GM12878 (cell line): ENCODE data around the gene PNMA6E. TPM values are rescaled to one million over a fixed set of nuclear protein-coding genes. Genes with fewer than 3 reads are reported as not detected.

Experiments
- ATAC-seq: fragments of 200-7000 bp; cut with Tn5 transposase; 3 replicates; pipeline ENCODE4 v1.9.1; 2020; ENCODE audit warnings: mild to moderate bottlenecking, moderate library complexity
- BruUV-seq: library from RNA; stranded (reverse); fragments of 400-500 nt; replicated peaks from 2 replicates; lab custom pipeline; 2021; lab: Mats Ljungman, UMichigan
- CTCF ChIA-PET: fragments of 300-600 bp; sonication (Branson Sonifier 250); formaldehyde crosslinking; extraction: SDS; loops from one replicate; lab custom pipeline; 2021; ENCODE audit warnings: inconsistent platforms; lab: Yijun Ruan, JAX
- POLR2A ChIA-PET: fragments of 350-600 bp; formaldehyde crosslinking; extraction: SDS; loops from one replicate; lab custom pipeline; 2021; ENCODE audit warnings: inconsistent platforms; lab: Charles Lee
- RAD21 ChIA-PET: fragments of 300-600 bp; sonication (Branson Sonifier 250); formaldehyde crosslinking; loops from one replicate; lab custom pipeline; 2023; ENCODE audit warnings: antibody characterized with exemption; ENCODE audit not compliant: unreplicated experiment; lab: Charles Lee
- SMC1A ChIA-PET: fragments of 300-600 bp; sonication (Branson Sonifier 250); formaldehyde crosslinking; loops from one replicate; lab custom pipeline; 2023; ENCODE audit not compliant: unreplicated experiment, uncharacterized antibody; lab: Charles Lee
- DNase-seq: peaks from one replicate; pipeline ENCODE4 v3.0.0-alpha.2; 2011; ENCODE audit warnings: low read depth, low spot score
- FAIRE-seq: peaks from 3 replicates; lab custom pipeline; 2011; peaks lifted over from hg19 to GRCh38; lab: Jason Lieb, UNC
- H2AFZ ChIP-seq: 2 replicates; pipeline ENCODE4 v1.6.0; 2011; ENCODE audit warnings: low read depth, low read length, control low read depth; ENCODE audit not compliant: control insufficient read depth
- H3K27ac ChIP-seq: 2 replicates; pipeline ENCODE4 v1.5.1; 2011; ENCODE audit warnings: control low read depth; ENCODE audit not compliant: control insufficient read depth, insufficient read depth
- H3K27me3 ChIP-seq, 2 experiments: replicated peaks in 1 of 2; 2 replicates each; pipeline versions ENCODE4 v1.6.0 to v1.6.1; 2011; ENCODE audit warnings: low read length in 1 of 2; ENCODE audit not compliant: control insufficient read depth in 2 of 2, insufficient read depth in 2 of 2
- H3K36me3 ChIP-seq, 2 experiments: 2 replicates each; pipeline ENCODE4 v1.5.1; 2011; ENCODE audit warnings: low read length in 1 of 2; ENCODE audit not compliant: control insufficient read depth in 2 of 2, insufficient read depth in 2 of 2
- H3K4me1 ChIP-seq: 2 replicates; pipeline ENCODE4 v1.6.1; 2011; ENCODE audit warnings: mild to moderate bottlenecking, low read length, moderate library complexity, mixed read lengths; ENCODE audit not compliant: control insufficient read depth, insufficient read depth
- H3K4me2 ChIP-seq: 2 replicates; pipeline ENCODE4 v1.6.0; 2011; ENCODE audit warnings: control low read depth; ENCODE audit not compliant: control insufficient read depth, insufficient read depth
- H3K4me3 ChIP-seq: fragments of 200-600 bp; sonication (generic); 2 replicates; pipeline ENCODE4 v1.5.1; 2016
- H3K79me2 ChIP-seq: 2 replicates; pipeline ENCODE4 v1.6.0; 2011; ENCODE audit warnings: low read length; ENCODE audit not compliant: control insufficient read depth, insufficient read depth
- H3K9ac ChIP-seq: 2 replicates; pipeline ENCODE4 v1.8.0; 2011; ENCODE audit warnings: low read length, control low read depth, mixed read lengths; ENCODE audit not compliant: control insufficient read depth, insufficient read depth
- H3K9me3 ChIP-seq: replicated peaks from 3 replicates; pipeline ENCODE4 v1.5.1; 2011; ENCODE audit warnings: mild to moderate bottlenecking, low read length; ENCODE audit not compliant: control insufficient read depth, insufficient read depth
- H4K20me1 ChIP-seq: 2 replicates; pipeline ENCODE4 v1.6.0; 2011; ENCODE audit not compliant: control insufficient read depth, insufficient read depth
- BMI1 ChIP-seq: fragments of 450-650 bp; IDR thresholded peaks from 2 replicates; pipeline ENCODE4 v1.6.1; 2016; ENCODE audit warnings: mild to moderate bottlenecking, moderate library complexity, borderline replicate concordance
- MXI1 ChIP-seq: fragments of 150-350 bp; IDR thresholded peaks from 2 replicates; pipeline ENCODE4 v1.6.1; 2011; ENCODE audit warnings: low read depth, mild to moderate bottlenecking, inconsistent platforms, low read length, improper control_type of control experiment
- RBBP5 ChIP-seq: fragments of 200-600 bp; sonication (generic); conservative IDR thresholded peaks from 2 replicates; pipeline ENCODE4 v1.6.1; 2016
- SRF ChIP-seq, 2 experiments: IDR thresholded peaks; 2 replicates each; pipeline ENCODE4 v1.6.1; 2011; ENCODE audit warnings: low read depth in 2 of 2, low read length in 2 of 2, mild to moderate bottlenecking in 1 of 2, moderate library complexity in 1 of 2
- WGBS: methylation state at CpG from one replicate; pipeline ENCODE4 v1.1.6; 2016; ENCODE audit warnings: low lambda C conversion rate; ENCODE audit not compliant: insufficient replicate concordance, insufficient coverage; ENCODE audit errors: missing lambda C conversion rate; 5-methylcytosine and 5-hydroxymethylcytosine counted together
- in situ Hi-C: fragments of 300-500 bp; cut with MboI; formaldehyde crosslinking; loops from 9 replicates; pipeline ENCODE4 v1.14.3; 2018; ENCODE audit warnings: mixed read lengths
- intact Hi-C: fragments of 100-400 bp; cut with micrococcal nuclease; formaldehyde crosslinking; loops from one replicate; pipeline ENCODE4 v1.14.2; 2022; ENCODE audit not compliant: unreplicated experiment
- polyA plus RNA-seq, 11 experiments: library from polyadenylated mRNA; depleted of rRNA in 4 of 11; unstranded in 6 of 11; stranded (reverse) in 5 of 11; fragments of >200 nt; fragmentation: Nextera tagmentation in 4 of 11; fragmentation: Illumina TruSeq in 1 of 11; extraction: Ambion mirVana in 4 of 11; extraction: Trizol in 1 of 11; gene quantifications; 1 replicate in 1 of 11; 2 replicates in 10 of 11; pipeline versions ENCODE4 v1.2.1 to v1.2.3, GENCODE V29; 2011 to 2016; ENCODE audit warnings: inconsistent platforms in 2 of 11, missing spikeins in 2 of 11, low read depth in 1 of 11
- total RNA-seq, 4 experiments: library from RNA; depleted of rRNA in 3 of 4; stranded (reverse); fragments of >200 nt in 3 of 4; fragmentation: Illumina TruSeq in 1 of 4; extraction: Trizol in 1 of 4; gene quantifications; 2 replicates each; pipeline versions ENCODE4 v1.2.1 to v1.2.3, GENCODE V29; 2013 to 2021
- TF ChIP-seq, protein P1 (sequence below): fragments of 450-650 bp; formaldehyde crosslinking; IDR thresholded peaks from 2 replicates; pipeline ENCODE4 v1.5.0; 2022; ENCODE audit warnings: mild to moderate bottlenecking, missing genetic modification characterization
- TF ChIP-seq, protein P2 (sequence below): fragments of 450-650 bp; IDR thresholded peaks from 2 replicates; pipeline ENCODE4 v1.6.1; 2017; ENCODE audit warnings: antibody characterized with exemption, mild to moderate bottlenecking, moderate library complexity
- TF ChIP-seq, protein P3 (sequence below): IDR thresholded peaks from 2 replicates; pipeline ENCODE4 v1.6.1; 2011; ENCODE audit warnings: borderline replicate concordance, low read depth, mild to moderate bottlenecking, moderate library complexity, low read length; ENCODE audit not compliant: insufficient read depth, poor library complexity, severe bottlenecking

Gene PNMA6E
- total and polyA plus RNA-seq, 10 of the 15 experiments (the other 5 are each of a cell fraction or from before 2014, with no cell fraction given), result not detected

DNA sequence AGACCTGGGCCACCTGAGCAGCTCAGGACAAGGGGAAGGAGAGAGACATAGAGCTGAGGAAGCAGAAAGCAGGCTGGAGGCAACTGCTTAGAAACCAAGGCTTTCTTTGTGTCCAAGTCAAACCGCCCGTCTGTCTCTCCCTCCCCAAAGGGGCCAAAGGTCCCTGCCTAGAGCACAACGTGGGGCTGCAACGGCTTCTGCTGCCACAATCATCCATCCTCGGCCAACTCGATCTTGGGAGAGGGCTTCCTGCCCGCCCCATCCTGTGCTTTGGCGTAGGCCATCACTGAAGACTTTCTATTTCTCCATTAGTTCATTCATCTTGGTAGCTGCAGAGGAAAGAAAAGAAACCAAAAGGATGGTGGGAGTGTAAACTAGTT lies 46.4 kb upstream of the PNMA6E start:
- H3K9ac ChIP-seq, result no peak overlapping the region
- H2AFZ ChIP-seq, result no peak overlapping the region
- H3K79me2 ChIP-seq, result no peaks in the 10 kb centered on the region
- H3K4me3 ChIP-seq, result no peak overlapping the region
- SMC1A ChIA-PET, result no interaction called here
- ATAC-seq (no peak), FAIRE-seq (no peak), DNase-seq (no peak)
- WGBS, result 75% methylated on average over 8 of the region's 8 CpGs
- no peaks in the 10 kb centered on the region for H3K27me3 ChIP-seq
- BruUV-seq, result no TSS peak
- no peak overlapping the region for H3K27ac ChIP-seq
- H3K36me3 ChIP-seq, result no peaks in the 10 kb centered on the region
- TF ChIP-seq MXI1, result no peak
- TF ChIP-seq, protein P1, sequence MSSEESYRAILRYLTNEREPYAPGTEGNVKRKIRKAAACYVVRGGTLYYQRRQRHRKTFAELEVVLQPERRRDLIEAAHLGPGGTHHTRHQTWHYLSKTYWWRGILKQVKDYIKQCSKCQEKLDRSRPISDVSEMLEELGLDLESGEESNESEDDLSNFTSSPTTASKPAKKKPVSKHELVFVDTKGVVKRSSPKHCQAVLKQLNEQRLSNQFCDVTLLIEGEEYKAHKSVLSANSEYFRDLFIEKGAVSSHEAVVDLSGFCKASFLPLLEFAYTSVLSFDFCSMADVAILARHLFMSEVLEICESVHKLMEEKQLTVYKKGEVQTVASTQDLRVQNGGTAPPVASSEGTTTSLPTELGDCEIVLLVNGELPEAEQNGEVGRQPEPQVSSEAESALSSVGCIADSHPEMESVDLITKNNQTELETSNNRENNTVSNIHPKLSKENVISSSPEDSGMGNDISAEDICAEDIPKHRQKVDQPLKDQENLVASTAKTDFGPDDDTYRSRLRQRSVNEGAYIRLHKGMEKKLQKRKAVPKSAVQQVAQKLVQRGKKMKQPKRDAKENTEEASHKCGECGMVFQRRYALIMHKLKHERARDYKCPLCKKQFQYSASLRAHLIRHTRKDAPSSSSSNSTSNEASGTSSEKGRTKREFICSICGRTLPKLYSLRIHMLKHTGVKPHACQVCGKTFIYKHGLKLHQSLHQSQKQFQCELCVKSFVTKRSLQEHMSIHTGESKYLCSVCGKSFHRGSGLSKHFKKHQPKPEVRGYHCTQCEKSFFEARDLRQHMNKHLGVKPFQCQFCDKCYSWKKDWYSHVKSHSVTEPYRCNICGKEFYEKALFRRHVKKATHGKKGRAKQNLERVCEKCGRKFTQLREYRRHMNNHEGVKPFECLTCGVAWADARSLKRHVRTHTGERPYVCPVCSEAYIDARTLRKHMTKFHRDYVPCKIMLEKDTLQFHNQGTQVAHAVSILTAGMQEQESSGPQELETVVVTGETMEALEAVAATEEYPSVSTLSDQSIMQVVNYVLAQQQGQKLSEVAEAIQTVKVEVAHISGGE (CRISPR knock-in tag), result no peak
- CTCF ChIA-PET, result no interaction called here
- intact Hi-C loops, result no loop called here
- in situ Hi-C loops, result no loop called here
- POLR2A ChIA-PET, result interaction anchor here (0.5 kb wide), 1 partner anchor 18 kb away, joined by 3 read pairs; no protein-coding TSS in a partner anchor
- no peaks in the 10 kb centered on the region; the same call in 2 of the 3 replicates for H3K9me3 ChIP-seq
- H4K20me1 ChIP-seq, result no peaks in the 10 kb centered on the region
- H3K4me2 ChIP-seq, result no peak overlapping the region
- RAD21 ChIA-PET, result no interaction called here
- no peaks in the 10 kb centered on the region for H3K4me1 ChIP-seq

DNA sequence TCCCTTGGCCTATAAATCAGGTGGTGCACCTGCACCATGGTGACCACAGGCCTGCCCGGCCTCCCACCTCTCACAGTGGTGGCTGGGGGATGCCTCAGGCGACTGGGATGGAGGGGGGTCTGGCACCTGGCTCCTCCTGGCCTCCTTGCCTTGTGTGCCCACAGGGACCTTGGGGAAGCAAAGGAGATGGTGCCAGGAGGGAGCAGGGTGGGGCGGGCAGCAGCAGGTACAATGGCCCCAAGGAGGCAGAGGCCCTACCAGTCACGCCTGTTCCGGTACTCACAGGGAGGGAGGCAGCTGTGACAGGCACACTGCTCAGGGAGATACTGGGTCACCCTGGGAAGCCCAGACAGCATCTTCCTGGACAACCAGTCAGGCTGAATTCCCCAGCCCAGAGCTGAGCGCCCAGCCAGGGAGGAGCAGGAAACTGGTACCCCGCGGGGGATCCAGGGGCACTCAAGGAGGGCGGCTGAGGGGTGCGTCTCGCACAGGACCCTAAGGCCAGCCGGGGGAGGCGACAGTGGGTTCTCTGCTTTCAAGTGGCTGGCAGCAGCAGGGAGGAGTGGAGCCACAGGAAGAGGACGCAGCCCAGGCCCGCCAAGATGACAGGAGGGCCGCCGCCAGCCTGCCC lies 45.9 kb upstream of the PNMA6E start:
- H3K36me3 ChIP-seq, result no peaks in the 10 kb centered on the region
- H3K79me2 ChIP-seq, result no peaks in the 10 kb centered on the region
- no peak overlapping the region for H3K4me3 ChIP-seq
- H4K20me1 ChIP-seq, result no peaks in the 10 kb centered on the region
- BruUV-seq, result no TSS peak
- no peaks in the 10 kb centered on the region; the same call in 2 of the 3 replicates for H3K9me3 ChIP-seq
- FAIRE-seq (no peak), DNase-seq (no peak), ATAC-seq (no peak)
- SMC1A ChIA-PET, result no interaction called here
- in situ Hi-C loops, result no loop called here
- RAD21 ChIA-PET, result no interaction called here
- H3K27ac ChIP-seq, result no peak overlapping the region
- CTCF ChIA-PET, result no interaction called here
- H3K9ac ChIP-seq, result no peak overlapping the region
- 77% methylated on average over 17 of the region's 17 CpGs for WGBS
- H2AFZ ChIP-seq, result no peak overlapping the region
- H3K4me2 ChIP-seq, result no peak overlapping the region
- POLR2A ChIA-PET, result interaction anchor here (0.5 kb wide), 1 partner anchor 18 kb away, joined by 3 read pairs; no protein-coding TSS in a partner anchor
- H3K4me1 ChIP-seq, result no peaks in the 10 kb centered on the region
- H3K27me3 ChIP-seq, result no peaks in the 10 kb centered on the region
- intact Hi-C loops, result no loop called here
- TF ChIP-seq RBBP5, result no peak
- TF ChIP-seq, protein P2, sequence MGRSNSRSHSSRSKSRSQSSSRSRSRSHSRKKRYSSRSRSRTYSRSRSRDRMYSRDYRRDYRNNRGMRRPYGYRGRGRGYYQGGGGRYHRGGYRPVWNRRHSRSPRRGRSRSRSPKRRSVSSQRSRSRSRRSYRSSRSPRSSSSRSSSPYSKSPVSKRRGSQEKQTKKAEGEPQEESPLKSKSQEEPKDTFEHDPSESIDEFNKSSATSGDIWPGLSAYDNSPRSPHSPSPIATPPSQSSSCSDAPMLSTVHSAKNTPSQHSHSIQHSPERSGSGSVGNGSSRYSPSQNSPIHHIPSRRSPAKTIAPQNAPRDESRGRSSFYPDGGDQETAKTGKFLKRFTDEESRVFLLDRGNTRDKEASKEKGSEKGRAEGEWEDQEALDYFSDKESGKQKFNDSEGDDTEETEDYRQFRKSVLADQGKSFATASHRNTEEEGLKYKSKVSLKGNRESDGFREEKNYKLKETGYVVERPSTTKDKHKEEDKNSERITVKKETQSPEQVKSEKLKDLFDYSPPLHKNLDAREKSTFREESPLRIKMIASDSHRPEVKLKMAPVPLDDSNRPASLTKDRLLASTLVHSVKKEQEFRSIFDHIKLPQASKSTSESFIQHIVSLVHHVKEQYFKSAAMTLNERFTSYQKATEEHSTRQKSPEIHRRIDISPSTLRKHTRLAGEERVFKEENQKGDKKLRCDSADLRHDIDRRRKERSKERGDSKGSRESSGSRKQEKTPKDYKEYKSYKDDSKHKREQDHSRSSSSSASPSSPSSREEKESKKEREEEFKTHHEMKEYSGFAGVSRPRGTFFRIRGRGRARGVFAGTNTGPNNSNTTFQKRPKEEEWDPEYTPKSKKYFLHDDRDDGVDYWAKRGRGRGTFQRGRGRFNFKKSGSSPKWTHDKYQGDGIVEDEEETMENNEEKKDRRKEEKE, result no peak
- no peak for TF ChIP-seq BMI1
- TF ChIP-seq SRF (IDR thresholded peaks at IDR 0.05; ENCODE audit: low read depth in 2 of 2, low read length in 2 of 2), result no peak
- TF ChIP-seq, protein P3, sequence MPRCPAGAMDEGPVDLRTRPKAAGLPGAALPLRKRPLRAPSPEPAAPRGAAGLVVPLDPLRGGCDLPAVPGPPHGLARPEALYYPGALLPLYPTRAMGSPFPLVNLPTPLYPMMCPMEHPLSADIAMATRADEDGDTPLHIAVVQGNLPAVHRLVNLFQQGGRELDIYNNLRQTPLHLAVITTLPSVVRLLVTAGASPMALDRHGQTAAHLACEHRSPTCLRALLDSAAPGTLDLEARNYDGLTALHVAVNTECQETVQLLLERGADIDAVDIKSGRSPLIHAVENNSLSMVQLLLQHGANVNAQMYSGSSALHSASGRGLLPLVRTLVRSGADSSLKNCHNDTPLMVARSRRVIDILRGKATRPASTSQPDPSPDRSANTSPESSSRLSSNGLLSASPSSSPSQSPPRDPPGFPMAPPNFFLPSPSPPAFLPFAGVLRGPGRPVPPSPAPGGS, result no peak
